Measurements from ENCODE around the gene ABCC4. TPM values are rescaled to one million over a fixed set of nuclear protein-coding genes. Genes with fewer than 3 reads are reported as not detected.

Gene ABCC4
- total and polyA plus RNA-seq, 2 experiments from 2014 or later: 4.3 to 12.2 TPM

DNA sequence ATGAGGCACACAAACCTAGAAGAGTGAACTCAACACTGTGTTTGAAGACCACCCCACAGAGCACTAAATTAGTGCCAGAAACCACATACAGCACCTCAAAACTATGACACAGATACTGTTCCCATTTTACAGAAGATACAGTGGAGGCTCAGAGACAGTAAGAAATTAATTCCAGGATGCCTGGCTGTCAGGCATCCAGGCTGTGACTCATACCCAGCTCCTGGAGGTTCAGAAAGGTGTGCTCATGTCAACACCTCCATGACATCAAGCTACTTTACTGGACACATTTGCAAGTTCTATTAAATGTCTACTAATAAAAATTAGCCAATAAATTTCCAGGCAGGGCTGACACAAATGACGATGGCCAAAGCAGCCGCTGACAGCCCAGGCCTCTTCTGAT, 176.3 kb downstream of the ABCC4 start (continued):
- TF ChIP-seq, protein P1, sequence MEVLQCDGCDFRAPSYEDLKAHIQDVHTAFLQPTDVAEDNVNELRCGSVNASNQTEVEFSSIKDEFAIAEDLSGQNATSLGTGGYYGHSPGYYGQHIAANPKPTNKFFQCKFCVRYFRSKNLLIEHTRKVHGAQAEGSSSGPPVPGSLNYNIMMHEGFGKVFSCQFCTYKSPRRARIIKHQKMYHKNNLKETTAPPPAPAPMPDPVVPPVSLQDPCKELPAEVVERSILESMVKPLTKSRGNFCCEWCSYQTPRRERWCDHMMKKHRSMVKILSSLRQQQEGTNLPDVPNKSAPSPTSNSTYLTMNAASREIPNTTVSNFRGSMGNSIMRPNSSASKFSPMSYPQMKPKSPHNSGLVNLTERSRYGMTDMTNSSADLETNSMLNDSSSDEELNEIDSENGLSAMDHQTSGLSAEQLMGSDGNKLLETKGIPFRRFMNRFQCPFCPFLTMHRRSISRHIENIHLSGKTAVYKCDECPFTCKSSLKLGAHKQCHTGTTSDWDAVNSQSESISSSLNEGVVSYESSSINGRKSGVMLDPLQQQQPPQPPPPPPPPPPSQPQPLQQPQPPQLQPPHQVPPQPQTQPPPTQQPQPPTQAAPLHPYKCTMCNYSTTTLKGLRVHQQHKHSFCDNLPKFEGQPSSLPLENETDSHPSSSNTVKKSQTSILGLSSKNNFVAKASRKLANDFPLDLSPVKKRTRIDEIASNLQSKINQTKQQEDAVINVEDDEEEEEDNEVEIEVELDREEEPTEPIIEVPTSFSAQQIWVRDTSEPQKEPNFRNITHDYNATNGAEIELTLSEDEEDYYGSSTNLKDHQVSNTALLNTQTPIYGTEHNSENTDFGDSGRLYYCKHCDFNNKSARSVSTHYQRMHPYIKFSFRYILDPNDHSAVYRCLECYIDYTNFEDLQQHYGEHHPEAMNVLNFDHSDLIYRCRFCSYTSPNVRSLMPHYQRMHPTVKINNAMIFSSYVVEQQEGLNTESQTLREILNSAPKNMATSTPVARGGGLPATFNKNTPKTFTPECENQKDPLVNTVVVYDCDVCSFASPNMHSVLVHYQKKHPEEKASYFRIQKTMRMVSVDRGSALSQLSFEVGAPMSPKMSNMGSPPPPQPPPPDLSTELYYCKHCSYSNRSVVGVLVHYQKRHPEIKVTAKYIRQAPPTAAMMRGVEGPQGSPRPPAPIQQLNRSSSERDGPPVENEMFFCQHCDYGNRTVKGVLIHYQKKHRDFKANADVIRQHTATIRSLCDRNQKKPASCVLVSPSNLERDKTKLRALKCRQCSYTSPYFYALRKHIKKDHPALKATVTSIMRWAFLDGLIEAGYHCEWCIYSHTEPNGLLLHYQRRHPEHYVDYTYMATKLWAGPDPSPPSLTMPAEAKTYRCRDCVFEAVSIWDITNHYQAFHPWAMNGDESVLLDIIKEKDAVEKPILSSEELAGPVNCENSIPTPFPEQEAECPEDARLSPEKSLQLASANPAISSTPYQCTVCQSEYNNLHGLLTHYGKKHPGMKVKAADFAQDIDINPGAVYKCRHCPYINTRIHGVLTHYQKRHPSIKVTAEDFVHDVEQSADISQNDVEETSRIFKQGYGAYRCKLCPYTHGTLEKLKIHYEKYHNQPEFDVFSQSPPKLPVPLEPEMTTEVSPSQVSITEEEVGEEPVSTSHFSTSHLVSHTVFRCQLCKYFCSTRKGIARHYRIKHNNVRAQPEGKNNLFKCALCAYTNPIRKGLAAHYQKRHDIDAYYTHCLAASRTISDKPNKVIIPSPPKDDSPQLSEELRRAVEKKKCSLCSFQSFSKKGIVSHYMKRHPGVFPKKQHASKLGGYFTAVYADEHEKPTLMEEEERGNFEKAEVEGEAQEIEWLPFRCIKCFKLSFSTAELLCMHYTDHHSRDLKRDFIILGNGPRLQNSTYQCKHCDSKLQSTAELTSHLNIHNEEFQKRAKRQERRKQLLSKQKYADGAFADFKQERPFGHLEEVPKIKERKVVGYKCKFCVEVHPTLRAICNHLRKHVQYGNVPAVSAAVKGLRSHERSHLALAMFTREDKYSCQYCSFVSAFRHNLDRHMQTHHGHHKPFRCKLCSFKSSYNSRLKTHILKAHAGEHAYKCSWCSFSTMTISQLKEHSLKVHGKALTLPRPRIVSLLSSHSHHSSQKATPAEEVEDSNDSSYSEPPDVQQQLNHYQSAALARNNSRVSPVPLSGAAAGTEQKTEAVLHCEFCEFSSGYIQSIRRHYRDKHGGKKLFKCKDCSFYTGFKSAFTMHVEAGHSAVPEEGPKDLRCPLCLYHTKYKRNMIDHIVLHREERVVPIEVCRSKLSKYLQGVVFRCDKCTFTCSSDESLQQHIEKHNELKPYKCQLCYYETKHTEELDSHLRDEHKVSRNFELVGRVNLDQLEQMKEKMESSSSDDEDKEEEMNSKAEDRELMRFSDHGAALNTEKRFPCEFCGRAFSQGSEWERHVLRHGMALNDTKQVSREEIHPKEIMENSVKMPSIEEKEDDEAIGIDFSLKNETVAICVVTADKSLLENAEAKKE (CRISPR knock-in tag; IDR thresholded peaks at IDR 0.05): no peak
- TF ChIP-seq STAT1 (IDR thresholded peaks at IDR 0.05; ENCODE audit: unreplicated experiment) (no peak), POLR2AphosphoS5 (IDR thresholded peaks at IDR 0.05; ENCODE audit: low read depth) (no peak), CTCF (conservative IDR thresholded peaks at IDR 0.05; ENCODE audit: low read depth in 2 of 2) (no peak), ETS1 (IDR thresholded peaks at IDR 0.05) (no peak), JUNB (IDR thresholded peaks at IDR 0.05; ENCODE audit: unreplicated experiment) (no peak)

GRCh38 chr13:95123726-95124125, 177.5 kb downstream of the ABCC4 start:
- Mint-ChIP-seq H3K9me3 (no peaks in the 10 kb centered on the region), H3K27me3 (ENCODE audit: insufficient read depth, low read depth, poor library complexity) (peaks cover 8% of the 10 kb centered on the region), H3K4me1 (no peaks in the 10 kb centered on the region), H3K27ac (no peak overlapping the region), H3K36me3 (ENCODE audit: low read depth) (0 out of 3 replicates have a peak, but pooled peaks cover 4% of the 10 kb centered on the region), H3K4me3 (no peak overlapping the region)
- Histone ChIP-seq H3K4me1 (ENCODE audit: insufficient read depth) (no peaks in the 10 kb centered on the region), H3K36me3 (ENCODE audit: insufficient read depth) (no peaks in the 10 kb centered on the region), H3K4me3 (no peak overlapping the region), H3K4me2 (no peak overlapping the region), H2AFZ (no peak overlapping the region), H3K27me3 (ENCODE audit: insufficient read depth) (no peaks in the 10 kb centered on the region), H3K9me2 (ENCODE audit: insufficient read depth) (no peaks in the 10 kb centered on the region), H3K79me2 (replicated peaks; ENCODE audit: insufficient read depth) (no peaks in the 10 kb centered on the region), H3K27ac (ENCODE audit: low read depth) (no peak overlapping the region), H3F3A (replicated peaks; ENCODE audit: low read depth) (no peaks in the 10 kb centered on the region), H4K20me1 (replicated peaks; ENCODE audit: insufficient read depth) (no peaks in the 10 kb centered on the region)
- no peak for DNase-seq (ENCODE audit: low spot score)
- ATAC-seq: no peak
- no peak for TF ChIP-seq ZNF331 (CRISPR knock-in tag; IDR thresholded peaks at IDR 0.05; ENCODE audit: low read depth)
- TF ChIP-seq NANOG (IDR thresholded peaks at IDR 0.05; ENCODE audit: borderline replicate concordance): no peak
- no peak for TF ChIP-seq STAT1 (IDR thresholded peaks at IDR 0.05; ENCODE audit: unreplicated experiment)
- TF ChIP-seq, protein P2, sequence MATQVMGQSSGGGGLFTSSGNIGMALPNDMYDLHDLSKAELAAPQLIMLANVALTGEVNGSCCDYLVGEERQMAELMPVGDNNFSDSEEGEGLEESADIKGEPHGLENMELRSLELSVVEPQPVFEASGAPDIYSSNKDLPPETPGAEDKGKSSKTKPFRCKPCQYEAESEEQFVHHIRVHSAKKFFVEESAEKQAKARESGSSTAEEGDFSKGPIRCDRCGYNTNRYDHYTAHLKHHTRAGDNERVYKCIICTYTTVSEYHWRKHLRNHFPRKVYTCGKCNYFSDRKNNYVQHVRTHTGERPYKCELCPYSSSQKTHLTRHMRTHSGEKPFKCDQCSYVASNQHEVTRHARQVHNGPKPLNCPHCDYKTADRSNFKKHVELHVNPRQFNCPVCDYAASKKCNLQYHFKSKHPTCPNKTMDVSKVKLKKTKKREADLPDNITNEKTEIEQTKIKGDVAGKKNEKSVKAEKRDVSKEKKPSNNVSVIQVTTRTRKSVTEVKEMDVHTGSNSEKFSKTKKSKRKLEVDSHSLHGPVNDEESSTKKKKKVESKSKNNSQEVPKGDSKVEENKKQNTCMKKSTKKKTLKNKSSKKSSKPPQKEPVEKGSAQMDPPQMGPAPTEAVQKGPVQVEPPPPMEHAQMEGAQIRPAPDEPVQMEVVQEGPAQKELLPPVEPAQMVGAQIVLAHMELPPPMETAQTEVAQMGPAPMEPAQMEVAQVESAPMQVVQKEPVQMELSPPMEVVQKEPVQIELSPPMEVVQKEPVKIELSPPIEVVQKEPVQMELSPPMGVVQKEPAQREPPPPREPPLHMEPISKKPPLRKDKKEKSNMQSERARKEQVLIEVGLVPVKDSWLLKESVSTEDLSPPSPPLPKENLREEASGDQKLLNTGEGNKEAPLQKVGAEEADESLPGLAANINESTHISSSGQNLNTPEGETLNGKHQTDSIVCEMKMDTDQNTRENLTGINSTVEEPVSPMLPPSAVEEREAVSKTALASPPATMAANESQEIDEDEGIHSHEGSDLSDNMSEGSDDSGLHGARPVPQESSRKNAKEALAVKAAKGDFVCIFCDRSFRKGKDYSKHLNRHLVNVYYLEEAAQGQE (IDR thresholded peaks at IDR 0.05; ENCODE audit: unreplicated experiment): no peak
- TF ChIP-seq EZH2 (IDR thresholded peaks at IDR 0.05; ENCODE audit: low read depth, unreplicated experiment): no peak
- TF ChIP-seq EZH2phosphoT487 (IDR thresholded peaks at IDR 0.05; ENCODE audit: unreplicated experiment): no peak
- TF ChIP-seq POLR2AphosphoS5 (IDR thresholded peaks at IDR 0.05; ENCODE audit: low read depth): no peak
